Nephron progenitor cell (in vitro differentiated cells): Measurements from ENCODE around the gene STUB1.

Source experiments
- DNase-seq: peaks from one replicate; pipeline ENCODE4 v3.0.0; 2021
- H3K27ac Mint-ChIP-seq: 2 replicates; pipeline ENCODE4 v1.8.0; 2021; ENCODE audit warnings: mild to moderate bottlenecking, moderate library complexity, mixed read lengths
- H3K27me3 Mint-ChIP-seq: 2 replicates; pipeline ENCODE4 v1.8.0; 2021; ENCODE audit warnings: mild to moderate bottlenecking, low read depth, mixed read lengths; ENCODE audit not compliant: poor library complexity
- H3K36me3 Mint-ChIP-seq: 2 replicates; pipeline ENCODE4 v1.8.0; 2021; ENCODE audit warnings: low read depth, mixed read lengths
- H3K4me1 Mint-ChIP-seq: 2 replicates; pipeline ENCODE4 v1.8.0; 2021; ENCODE audit warnings: mixed read lengths
- H3K4me3 Mint-ChIP-seq: 2 replicates; pipeline ENCODE4 v1.8.0; 2021; ENCODE audit warnings: mild to moderate bottlenecking, moderate library complexity, mixed read lengths
- H3K9me3 Mint-ChIP-seq: 2 replicates; pipeline ENCODE4 v1.8.0; 2021; ENCODE audit warnings: mild to moderate bottlenecking, moderate library complexity, mixed read lengths
- TF ChIP-seq, protein P1 (sequence below): fragments of 200-600 bp; sonication (generic); IDR thresholded peaks from 2 replicates; pipeline ENCODE4 v1.5.0; 2021; ENCODE audit warnings: antibody characterized with exemption

Gene STUB1

DNA sequence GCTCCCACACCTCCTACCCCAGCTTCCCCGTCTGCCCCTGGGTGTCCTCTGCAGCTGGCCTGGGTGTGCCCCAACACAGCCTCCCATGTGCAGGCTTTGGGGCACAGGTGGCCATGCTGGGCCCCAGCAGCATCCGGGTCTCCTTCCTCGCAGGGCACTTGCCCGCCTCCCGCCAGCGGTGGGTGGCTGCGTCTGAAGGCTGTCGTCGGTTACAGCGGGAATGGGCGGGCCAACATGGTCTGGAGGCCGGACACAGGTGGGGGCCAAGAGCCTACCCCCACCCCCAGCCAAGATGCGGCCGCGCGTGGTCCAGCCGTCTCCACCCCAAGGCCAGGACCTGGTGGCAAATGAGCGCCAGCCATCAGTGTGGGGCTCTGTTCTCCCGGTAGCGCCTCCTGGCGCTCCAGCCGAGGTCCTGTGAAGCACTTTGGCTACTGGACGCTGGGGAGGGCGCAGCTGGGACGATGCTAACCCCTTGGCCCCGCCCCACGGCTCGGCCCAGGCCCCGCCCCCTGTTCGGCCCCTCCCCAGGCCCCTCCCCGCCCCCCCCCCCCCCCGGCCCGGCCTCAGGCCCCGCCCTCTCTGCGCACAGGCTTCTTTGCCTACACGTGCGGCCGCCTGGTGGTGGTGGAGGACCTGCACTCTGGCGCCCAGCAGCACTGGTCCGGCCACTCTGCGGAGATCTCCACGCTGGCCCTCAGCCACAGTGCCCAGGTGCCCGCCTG, 19.6 kb upstream of the STUB1 start:
- H3K4me3 Mint-ChIP-seq: no peak overlapping the region
- DNase-seq: peak; percentile 88
- H3K9me3 Mint-ChIP-seq: no peaks in the 10 kb centered on the region
- peaks cover 7% of the 10 kb centered on the region for H3K4me1 Mint-ChIP-seq
- TF ChIP-seq, protein P1, sequence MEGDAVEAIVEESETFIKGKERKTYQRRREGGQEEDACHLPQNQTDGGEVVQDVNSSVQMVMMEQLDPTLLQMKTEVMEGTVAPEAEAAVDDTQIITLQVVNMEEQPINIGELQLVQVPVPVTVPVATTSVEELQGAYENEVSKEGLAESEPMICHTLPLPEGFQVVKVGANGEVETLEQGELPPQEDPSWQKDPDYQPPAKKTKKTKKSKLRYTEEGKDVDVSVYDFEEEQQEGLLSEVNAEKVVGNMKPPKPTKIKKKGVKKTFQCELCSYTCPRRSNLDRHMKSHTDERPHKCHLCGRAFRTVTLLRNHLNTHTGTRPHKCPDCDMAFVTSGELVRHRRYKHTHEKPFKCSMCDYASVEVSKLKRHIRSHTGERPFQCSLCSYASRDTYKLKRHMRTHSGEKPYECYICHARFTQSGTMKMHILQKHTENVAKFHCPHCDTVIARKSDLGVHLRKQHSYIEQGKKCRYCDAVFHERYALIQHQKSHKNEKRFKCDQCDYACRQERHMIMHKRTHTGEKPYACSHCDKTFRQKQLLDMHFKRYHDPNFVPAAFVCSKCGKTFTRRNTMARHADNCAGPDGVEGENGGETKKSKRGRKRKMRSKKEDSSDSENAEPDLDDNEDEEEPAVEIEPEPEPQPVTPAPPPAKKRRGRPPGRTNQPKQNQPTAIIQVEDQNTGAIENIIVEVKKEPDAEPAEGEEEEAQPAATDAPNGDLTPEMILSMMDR: peak; percentile 47
- no peaks in the 10 kb centered on the region for H3K27me3 Mint-ChIP-seq
- H3K27ac Mint-ChIP-seq: no peak overlapping the region
- no peaks in the 10 kb centered on the region for H3K36me3 Mint-ChIP-seq

DNA sequence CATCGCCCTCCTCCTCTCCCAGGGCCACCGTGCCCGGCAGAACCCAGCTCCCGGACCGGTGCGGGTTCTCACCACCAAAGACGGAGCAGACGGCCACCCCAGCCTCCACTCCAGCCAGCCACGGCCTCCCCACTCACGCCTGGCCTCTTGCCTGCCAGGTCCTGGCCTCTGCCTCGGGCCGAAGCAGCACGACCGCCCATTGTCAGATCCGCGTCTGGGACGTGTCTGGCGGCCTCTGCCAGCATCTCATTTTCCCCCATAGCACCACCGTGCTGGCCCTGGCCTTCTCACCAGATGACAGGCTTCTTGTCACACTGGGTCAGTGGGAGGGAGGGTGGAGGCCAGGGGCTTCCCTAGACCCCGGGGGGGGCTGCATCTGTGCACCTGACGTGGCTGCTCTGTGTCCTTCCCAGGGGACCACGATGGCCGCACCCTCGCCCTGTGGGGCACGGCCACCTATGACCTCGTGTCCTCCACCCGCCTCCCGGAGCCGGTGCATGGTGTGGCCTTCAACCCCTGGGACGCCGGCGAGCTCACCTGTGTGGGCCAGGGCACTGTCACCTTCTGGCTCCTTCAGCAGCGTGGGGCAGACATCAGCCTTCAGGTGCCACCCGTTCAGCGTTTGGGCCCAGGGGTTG, 18.9 kb upstream of the STUB1 start:
- no peaks in the 10 kb centered on the region for H3K36me3 Mint-ChIP-seq
- H3K4me1 Mint-ChIP-seq: peaks cover 7% of the 10 kb centered on the region
- TF ChIP-seq, protein P1: no peak
- H3K27me3 Mint-ChIP-seq: no peaks in the 10 kb centered on the region
- H3K4me3 Mint-ChIP-seq: no peak overlapping the region
- H3K9me3 Mint-ChIP-seq: no peaks in the 10 kb centered on the region
- DNase-seq: no peak
- H3K27ac Mint-ChIP-seq: peak overlapping the region; percentile 51

DNA sequence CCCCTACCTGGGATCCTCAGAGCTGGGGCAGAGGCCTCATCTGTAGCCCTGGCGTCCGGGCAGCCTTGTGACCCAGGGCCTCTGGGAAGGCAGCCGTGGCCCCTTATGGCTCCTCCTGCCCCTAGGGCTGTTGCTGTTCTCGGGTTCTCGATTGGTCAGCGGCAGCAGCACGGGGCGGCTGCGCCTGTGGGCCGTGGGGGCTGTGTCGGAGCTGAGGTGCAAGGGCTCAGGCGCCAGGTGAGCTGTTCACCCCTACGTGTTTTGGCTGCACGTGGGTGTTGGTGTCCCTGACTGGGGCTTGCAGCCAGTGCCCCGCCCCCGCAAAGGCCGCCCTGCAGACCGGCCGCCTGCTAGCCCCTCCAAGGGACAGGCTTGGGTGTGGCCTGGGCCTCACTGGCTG, 18.1 kb upstream of the STUB1 start:
- Mint-ChIP-seq H3K27me3 (no peaks in the 10 kb centered on the region), H3K36me3 (no peaks in the 10 kb centered on the region), H3K4me3 (no peak overlapping the region), H3K27ac (no peak overlapping the region), H3K9me3 (no peaks in the 10 kb centered on the region), H3K4me1 (peaks cover 7% of the 10 kb centered on the region)
- DNase-seq: no peak
- TF ChIP-seq, protein P1: no peak

DNA sequence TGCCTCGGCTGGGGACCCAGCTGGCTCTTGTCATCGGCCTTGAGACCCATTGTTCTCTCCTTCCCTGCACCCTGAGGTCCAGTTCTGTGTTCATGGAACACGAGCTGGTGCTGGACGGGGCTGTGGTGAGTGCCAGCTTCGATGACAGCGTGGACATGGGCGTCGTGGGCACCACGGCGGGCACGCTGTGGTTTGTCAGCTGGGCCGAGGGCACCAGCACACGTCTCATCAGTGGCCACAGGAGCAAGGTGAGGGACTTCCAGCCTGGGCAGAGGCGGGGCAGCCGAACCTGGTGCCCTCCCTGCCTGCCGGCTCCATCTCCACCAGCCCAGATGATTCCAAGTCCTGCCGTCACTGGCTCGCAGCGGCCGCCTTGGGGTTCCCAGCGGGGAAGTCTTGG, 17.6 kb upstream of the STUB1 start:
- no peak for DNase-seq
- Mint-ChIP-seq H3K4me1 (peaks cover 9% of the 10 kb centered on the region), H3K36me3 (no peaks in the 10 kb centered on the region), H3K27ac (no peak overlapping the region), H3K4me3 (no peak overlapping the region), H3K27me3 (no peaks in the 10 kb centered on the region), H3K9me3 (no peaks in the 10 kb centered on the region)
- TF ChIP-seq, protein P1: no peak

DNA sequence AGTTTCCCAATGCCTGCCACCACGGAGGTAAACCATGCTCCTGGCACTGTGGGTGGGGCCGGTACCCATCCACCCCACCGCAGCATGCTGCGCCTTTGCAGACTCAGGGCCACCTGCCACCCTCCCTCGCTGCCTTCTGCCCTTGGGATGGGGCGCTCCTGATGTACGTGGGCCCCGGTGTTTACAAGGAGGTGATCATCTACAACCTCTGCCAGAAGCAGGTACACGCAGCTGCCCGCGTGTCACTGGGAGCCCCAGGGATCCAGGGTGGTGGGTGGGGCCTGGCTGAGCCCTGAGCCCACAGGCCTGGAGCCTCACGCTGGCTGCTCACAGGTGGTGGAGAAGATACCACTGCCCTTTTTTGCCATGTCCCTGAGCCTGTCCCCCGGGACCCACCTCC, 13.6 kb upstream of the STUB1 start:
- Mint-ChIP-seq H3K27ac (no peak overlapping the region), H3K9me3 (no peaks in the 10 kb centered on the region), H3K4me3 (no peak overlapping the region), H3K4me1 (peaks cover 5% of the 10 kb centered on the region), H3K36me3 (no peaks in the 10 kb centered on the region), H3K27me3 (no peaks in the 10 kb centered on the region)
- DNase-seq: no peak
- TF ChIP-seq, protein P1: no peak
